Endothelial cell of umbilical vein (primary cell): ENCODE results near the gene IGSF5. TPM values are rescaled to one million over a fixed set of nuclear protein-coding genes. Genes with fewer than 3 reads are reported as not detected.

Experiments
- BruUV-seq: library from RNA; stranded (reverse); fragments of 400-500 nt; replicated peaks from 2 replicates; lab custom pipeline; 2021; lab: Mats Ljungman, UMichigan
- CTCF ChIA-PET: fragments of 300-600, 350-600 bp; sonication (Branson Sonifier 250); formaldehyde crosslinking; loops from one replicate; lab custom pipeline; 2021; ENCODE audit warnings: antibody characterized with exemption, inconsistent platforms; lab: Charles Lee
- POLR2A ChIA-PET: fragments of 300-600, 350-600 bp; sonication (Branson Sonifier 250); formaldehyde crosslinking; loops from one replicate; lab custom pipeline; 2021; ENCODE audit warnings: antibody characterized with exemption, inconsistent platforms; lab: Charles Lee
- DNase-seq: peaks from one replicate; pipeline ENCODE4 v3.0.0-alpha.2; 2011; ENCODE audit warnings: low read depth, low spot score
- FAIRE-seq: peaks from 2 replicates; lab custom pipeline; 2011; peaks lifted over from hg19 to GRCh38; lab: Jason Lieb, UNC
- H2AFZ ChIP-seq: 2 replicates; pipeline ENCODE4 v1.6.0; 2012; ENCODE audit warnings: low read depth, low read length, control low read depth, inconsistent platforms
- H3K27ac ChIP-seq: 2 replicates; pipeline ENCODE4 v1.5.1; 2011; ENCODE audit warnings: low read depth, mild to moderate bottlenecking, control low read depth, low read length, moderate library complexity; ENCODE audit not compliant: insufficient read depth
- H3K27me3 ChIP-seq, 2 experiments: 2 replicates each; pipeline versions ENCODE4 v1.6.0 to v1.6.1; 2011; ENCODE audit warnings: low read length in 2 of 2, mixed read lengths in 1 of 2; ENCODE audit not compliant: control insufficient read depth in 2 of 2, insufficient read depth in 2 of 2
- H3K36me3 ChIP-seq, 2 experiments: 2 replicates in 1 of 2; 3 replicates in 1 of 2; pipeline ENCODE4 v1.5.1; 2011; ENCODE audit warnings: low read length in 2 of 2, mild to moderate bottlenecking in 1 of 2, moderate library complexity in 1 of 2; ENCODE audit not compliant: control insufficient read depth in 2 of 2, insufficient read depth in 2 of 2; ENCODE audit errors: extremely low read depth in 1 of 2
- H3K4me1 ChIP-seq: 3 replicates; pipeline ENCODE4 v1.5.1; 2011; ENCODE audit warnings: mild to moderate bottlenecking, low read length; ENCODE audit not compliant: control insufficient read depth, insufficient read depth; ENCODE audit errors: extremely low read depth
- H3K4me2 ChIP-seq: 2 replicates; pipeline ENCODE4 v1.6.1; 2011; ENCODE audit warnings: low read length, control low read depth, mixed read lengths; ENCODE audit not compliant: insufficient read depth
- H3K4me3 ChIP-seq, 3 experiments: fragments of 200-600 bp in 1 of 3; sonication (generic), shearing (Covaris generic) in 1 of 3; replicated peaks in 1 of 3; 2 replicates each; pipeline ENCODE4 v1.5.1; 2011 to 2016; ENCODE audit warnings: control low read depth in 3 of 3, low read length in 3 of 3, mild to moderate bottlenecking in 2 of 3, inconsistent platforms in 1 of 3, low read depth in 1 of 3, moderate library complexity in 1 of 3; ENCODE audit not compliant: insufficient read depth in 1 of 3
- H3K79me2 ChIP-seq: 2 replicates; pipeline ENCODE4 v1.6.0; 2012; ENCODE audit warnings: low read length, inconsistent platforms; ENCODE audit not compliant: control insufficient read depth, insufficient read depth
- H3K9ac ChIP-seq: replicated peaks from 2 replicates; pipeline ENCODE3; 2011; ENCODE audit warnings: low read length, control low read depth; ENCODE audit not compliant: insufficient read depth; ENCODE audit errors: extremely low read depth
- H3K9me1 ChIP-seq: replicated peaks from 3 replicates; pipeline ENCODE4 v1.6.0; 2011; ENCODE audit warnings: mild to moderate bottlenecking, low read length; ENCODE audit not compliant: control insufficient read depth, insufficient read depth; ENCODE audit errors: extremely low read depth
- H3K9me3 ChIP-seq: replicated peaks from 2 replicates; pipeline ENCODE4 v1.5.1; 2012; ENCODE audit warnings: low read length, inconsistent platforms; ENCODE audit not compliant: control insufficient read depth, insufficient read depth
- H4K20me1 ChIP-seq: replicated peaks from 2 replicates; pipeline ENCODE3; 2011; ENCODE audit warnings: mild to moderate bottlenecking, low read length; ENCODE audit not compliant: control insufficient read depth, insufficient read depth; ENCODE audit errors: extremely low read depth
- EZH2 ChIP-seq: IDR thresholded peaks from 2 replicates; pipeline ENCODE4 v1.6.1; 2012; ENCODE audit warnings: borderline replicate concordance, low read depth, mild to moderate bottlenecking, moderate library complexity, low read length, inconsistent platforms; ENCODE audit not compliant: severe bottlenecking
- FOS ChIP-seq: IDR thresholded peaks from 2 replicates; pipeline ENCODE4 v1.6.1; 2011; ENCODE audit warnings: mild to moderate bottlenecking, low read length, moderate library complexity, borderline replicate concordance; ENCODE audit not compliant: insufficient read depth
- GATA2 ChIP-seq: IDR thresholded peaks from 2 replicates; pipeline ENCODE4 v1.7.0; 2011; ENCODE audit warnings: low read depth, mild to moderate bottlenecking, moderate library complexity, mixed read lengths, low read length; ENCODE audit not compliant: insufficient read length, insufficient read depth
- JUN ChIP-seq: IDR thresholded peaks from 2 replicates; pipeline ENCODE4 v1.6.1; 2011; ENCODE audit warnings: borderline replicate concordance, low read depth; ENCODE audit not compliant: insufficient read length, insufficient read depth
- MAX ChIP-seq: IDR thresholded peaks from 2 replicates; pipeline ENCODE4 v1.6.1; 2011; ENCODE audit not compliant: insufficient read depth, insufficient read length
- MYC ChIP-seq: IDR thresholded peaks from one replicate; pipeline ENCODE4 v1.6.1; 2011; ENCODE audit warnings: mild to moderate bottlenecking, low read depth, low read length
- POLR2A ChIP-seq: IDR thresholded peaks from 2 replicates; pipeline ENCODE4 v1.6.1; 2012; ENCODE audit warnings: low read depth, mild to moderate bottlenecking, control low read depth, low read length
- POLR2AphosphoS5 ChIP-seq: IDR thresholded peaks from 2 replicates; pipeline ENCODE4 v1.6.1; 2012; ENCODE audit warnings: low read depth, mild to moderate bottlenecking, control low read depth, low read length, moderate library complexity; ENCODE audit not compliant: insufficient read depth
- dilution Hi-C: fragments of 300-500 bp; cut with MboI; formaldehyde crosslinking; loops from one replicate; pipeline ENCODE4 v1.15.0; 2019; ENCODE audit warnings: low sequenced_read_pairs; ENCODE audit not compliant: extremely low pct_ligation_motif_present
- intact Hi-C: fragments of 100-400 bp; cut with micrococcal nuclease; formaldehyde crosslinking; loops from one replicate; pipeline ENCODE4 v1.10.0; 2022
- polyA plus RNA-seq, 4 experiments: library from polyadenylated mRNA; depleted of rRNA in 3 of 4; stranded (reverse) in 3 of 4; unstranded in 1 of 4; fragments of >200 nt; gene quantifications; 2 replicates each; pipeline versions ENCODE4 v1.2.1 to v1.2.3, GENCODE V29; 2011 to 2012; ENCODE audit warnings: missing spikeins in 1 of 4
- total RNA-seq: library from RNA; stranded (reverse); gene quantifications from 2 replicates; pipeline ENCODE4 v1.2.3, GENCODE V29; 2021

The IGSF5 gene
- total and polyA plus RNA-seq, 2 donors (not counting 3 experiments of a cell fraction or from before 2014, with no cell fraction given): not detected

GRCh38 chr21:39837861-39838359, 92.9 kb downstream of the IGSF5 start:
- no peak overlapping the region for H2AFZ ChIP-seq
- no peaks in the 10 kb centered on the region for H3K79me2 ChIP-seq
- no peaks in the 10 kb centered on the region for H4K20me1 ChIP-seq
- H3K9me1 ChIP-seq: no peaks in the 10 kb centered on the region
- H3K27me3 ChIP-seq: no peaks in the 10 kb centered on the region
- intact Hi-C loops: no loop called here
- peaks cover 3% of the 10 kb centered on the region for H3K9me3 ChIP-seq
- ChIA-PET CTCF (no interaction called here), POLR2A (no interaction called here)
- H3K27ac ChIP-seq: no peak overlapping the region
- DNase-seq (no peak), FAIRE-seq (no peak)
- no peak overlapping the region for H3K9ac ChIP-seq
- no peak overlapping the region for H3K4me3 ChIP-seq
- dilution Hi-C loops: no loop called here
- no peaks in the 10 kb centered on the region for H3K4me1 ChIP-seq
- H3K4me2 ChIP-seq: no peak overlapping the region
- BruUV-seq: no TSS peak
- no peaks in the 10 kb centered on the region for H3K36me3 ChIP-seq
- TF ChIP-seq JUN: no peak
- no peak for TF ChIP-seq POLR2A
- TF ChIP-seq FOS: no peak
- no peak for TF ChIP-seq MYC
- TF ChIP-seq POLR2AphosphoS5: no peak
- no peak for TF ChIP-seq MAX

- FAIRE-seq: no peak
- intact Hi-C loops (no loop called here), dilution Hi-C loops (no loop called here)
- no peak for TF ChIP-seq EZH2
- no peak for TF ChIP-seq POLR2A
- TF ChIP-seq GATA2: no peak
- TF ChIP-seq FOS: no peak
- Histone ChIP-seq H3K27me3 (no peaks in the 10 kb centered on the region), H4K20me1 (no peaks in the 10 kb centered on the region), H3K4me2 (no peak overlapping the region), H3K4me3 (no peak overlapping the region), H2AFZ (no peak overlapping the region), H3K27ac (no peak overlapping the region), H3K9me1 (no peaks in the 10 kb centered on the region), H3K36me3 (no peaks in the 10 kb centered on the region), H3K79me2 (no peaks in the 10 kb centered on the region), H3K9me3 (peaks cover 8% of the 10 kb centered on the region), H3K4me1 (no peaks in the 10 kb centered on the region), H3K9ac (no peak overlapping the region)
- no peak for DNase-seq
- no TSS peak for BruUV-seq
- ChIA-PET POLR2A (no interaction called here), CTCF (no interaction called here)
Observed at GRCh38 chr21:39840373-39841097, 95.6 kb downstream of the IGSF5 start.
